B cell (primary cell): ENCODE data around the gene ZNRF2. TPM values are rescaled to one million over a fixed set of nuclear protein-coding genes. Genes with fewer than 3 reads are reported as not detected.

Experiments used
- ATAC-seq: fragments of 200-7000 bp; cut with Tn5 transposase; one replicate; pipeline ENCODE4 v1.10.0; 2021; ENCODE audit warnings: low read depth, mild to moderate bottlenecking, moderate number of reproducible peaks, moderate library complexity
- CTCF ChIA-PET: fragments of 350-600 bp; sonication (Branson Sonifier 250); formaldehyde crosslinking; loops from one replicate; lab custom pipeline; 2021; ENCODE audit warnings: antibody characterized with exemption, inconsistent platforms; lab: Charles Lee
- POLR2A ChIA-PET: fragments of 350-600 bp; sonication (Branson Sonifier 250); formaldehyde crosslinking; loops from one replicate; lab custom pipeline; 2021; ENCODE audit warnings: antibody characterized with exemption; lab: Charles Lee
- DNase-seq: peaks from one replicate; pipeline ENCODE4 v3.0.0; 2013
- H2AFZ ChIP-seq: 2 replicates; pipeline ENCODE4 v1.6.1; 2012; ENCODE audit warnings: mild to moderate bottlenecking, low read depth, low read length; ENCODE audit not compliant: insufficient read depth, poor library complexity, severe bottlenecking
- H3K27ac ChIP-seq, 2 donors: 1 replicate in 1 of 2; 2 replicates in 1 of 2; pipeline ENCODE4 v1.5.1; 2012 to 2013; ENCODE audit warnings: low read length in 2 of 2, mild to moderate bottlenecking in 2 of 2, moderate library complexity in 1 of 2
- H3K27me3 ChIP-seq, 4 experiments: fragments of 200-600 bp in 1 of 4; sonication (generic) in 1 of 4; replicated peaks in 1 of 4; 1 replicate in 2 of 4; 2 replicates in 2 of 4; pipeline versions ENCODE4 v1.6.1 to v1.7.0; 2013 to 2016; ENCODE audit warnings: low read length in 3 of 4, mild to moderate bottlenecking in 2 of 4, mixed read lengths in 1 of 4, moderate library complexity in 1 of 4; ENCODE audit not compliant: insufficient read depth in 4 of 4, control insufficient read depth in 3 of 4; ENCODE audit errors: control extremely low read depth in 1 of 4
- H3K36me3 ChIP-seq, 2 experiments: replicated peaks in 1 of 2; 1 replicate in 1 of 2; 2 replicates in 1 of 2; pipeline versions ENCODE4 v1.6.1 to v1.7.1; 2013; ENCODE audit warnings: low read length in 1 of 2; ENCODE audit not compliant: insufficient read depth in 2 of 2, control insufficient read depth in 1 of 2; ENCODE audit errors: control extremely low read depth in 1 of 2, extremely low read depth in 1 of 2
- H3K4me1 ChIP-seq, 2 donors: fragments of 200-600 bp in 1 of 2; sonication (generic) in 1 of 2; 1 replicate in 1 of 2; 2 replicates in 1 of 2; pipeline versions ENCODE4 v1.5.1 to v1.6.1; 2013 to 2017; ENCODE audit warnings: low read length in 2 of 2; ENCODE audit not compliant: control insufficient read depth in 2 of 2, insufficient read depth in 2 of 2
- H3K4me2 ChIP-seq: replicated peaks from 2 replicates; pipeline ENCODE3; 2012; ENCODE audit warnings: mild to moderate bottlenecking, low read depth, low read length; ENCODE audit not compliant: poor library complexity, severe bottlenecking
- H3K4me3 ChIP-seq, 5 experiments: fragments of 200-600 bp in 1 of 5; sonication (generic) in 1 of 5; 1 replicate in 3 of 5; 2 replicates in 2 of 5; pipeline versions ENCODE4 v1.5.1 to v1.7.0; 2011 to 2016; ENCODE audit warnings: low read length in 4 of 5, mild to moderate bottlenecking in 4 of 5, low read depth in 2 of 5, control low read depth in 1 of 5, moderate library complexity in 1 of 5; ENCODE audit not compliant: insufficient read depth in 1 of 5; ENCODE audit errors: control extremely low read depth in 1 of 5, extremely low read depth in 1 of 5
- H3K79me2 ChIP-seq: fragments of 200-600 bp; sonication (generic); one replicate; pipeline ENCODE4 v1.6.0; 2016; ENCODE audit warnings: low read length; ENCODE audit not compliant: control insufficient read depth, insufficient read depth
- H3K9ac ChIP-seq: fragments of 200-600 bp; sonication (generic); 2 replicates; pipeline ENCODE4 v1.6.1; 2017; ENCODE audit warnings: mild to moderate bottlenecking, low read length, moderate library complexity
- H3K9me3 ChIP-seq, 3 donors: one replicate each; pipeline versions ENCODE4 v1.6.1 to v1.7.1; 2013; ENCODE audit warnings: low read length in 2 of 3; ENCODE audit not compliant: control insufficient read depth in 2 of 3, insufficient read depth in 1 of 3; ENCODE audit errors: control extremely low read depth in 1 of 3
- H4K20me1 ChIP-seq: 2 replicates; pipeline ENCODE4 v1.6.0; 2012; ENCODE audit warnings: mild to moderate bottlenecking, low read length; ENCODE audit not compliant: insufficient read depth, control insufficient read depth, poor library complexity, severe bottlenecking
- H3K27ac Mint-ChIP-seq: one replicate; pipeline ENCODE4 v1.8.0; 2021; ENCODE audit warnings: mixed read lengths
- H3K27me3 Mint-ChIP-seq: one replicate; pipeline ENCODE4 v1.8.0; 2021; ENCODE audit warnings: mixed read lengths
- H3K4me1 Mint-ChIP-seq: one replicate; pipeline ENCODE4 v1.8.0; 2021; ENCODE audit warnings: mixed read lengths
- H3K4me3 Mint-ChIP-seq: one replicate; pipeline ENCODE4 v1.8.0; 2021; ENCODE audit warnings: mixed read lengths
- H3K9me3 Mint-ChIP-seq: one replicate; pipeline ENCODE4 v1.8.0; 2022; ENCODE audit warnings: mixed read lengths; ENCODE audit not compliant: insufficient read depth
- CTCF ChIP-seq: fragments of 200-600 bp; IDR thresholded peaks from one replicate; pipeline ENCODE4 v1.8.0; 2022; ENCODE audit warnings: antibody characterized with exemption, mild to moderate bottlenecking
- EZH2 ChIP-seq: IDR thresholded peaks from 2 replicates; pipeline ENCODE4 v1.6.1; 2012; ENCODE audit warnings: borderline replicate concordance, low read depth, mild to moderate bottlenecking, moderate library complexity, low read length; ENCODE audit not compliant: insufficient read depth, poor library complexity, severe bottlenecking
- WGBS: methylation state at CpG from one replicate; pipeline ENCODE4 v1.1.5; 2013; ENCODE audit warnings: missing lambda C conversion rate; ENCODE audit not compliant: insufficient coverage; 5-methylcytosine and 5-hydroxymethylcytosine counted together
- intact Hi-C: fragments of 100-400 bp; cut with micrococcal nuclease; formaldehyde crosslinking; loops from one replicate; pipeline ENCODE4 v1.10.0; 2022
- polyA plus RNA-seq: library from polyadenylated mRNA; depleted of rRNA; stranded (reverse); fragments of >200 nt; gene quantifications from 2 replicates; pipeline ENCODE4 v1.2.3, GENCODE V29; 2012
- total RNA-seq, 2 donors: library from RNA; stranded (reverse); fragments of 120-200 nt in 1 of 2; gene quantifications; 1 replicate in 1 of 2; 2 replicates in 1 of 2; pipeline versions ENCODE4 v1.2.3 to v1.2.4, GENCODE V29; 2013 to 2022

Gene ZNRF2
- total and polyA plus RNA-seq, 2 donors (not counting 1 experiment from before 2014, with no cell fraction given) = 6.4 to 32.0 TPM

- Histone ChIP-seq H3K9me3 (no peaks in the 10 kb centered on the region), H3K4me1 (peaks cover 27 to 42% of the 10 kb centered on the region in 2 donors), H3K4me3 (peak overlapping the region; percentile 11 to 51 (median 34)), H3K36me3 (no peaks in the 10 kb centered on the region), H4K20me1 (no peaks in the 10 kb centered on the region), H3K27me3 (no peaks in the 10 kb centered on the region), H3K27ac (peak overlapping the region; percentile 87 to 94), H3K79me2 (peaks cover 91% of the 10 kb centered on the region), H3K4me2 (peak overlapping the region; percentile 82), H3K9ac (peak overlapping the region; percentile 76), H2AFZ (peak overlapping the region; percentile 61)
- DNase-seq = peak; percentile 49
- intact Hi-C loops = loop anchor here (2.0 to 5.0 kb wide), 3 partner anchors 14 to 39 kb away; no protein-coding TSS in a partner anchor
- ChIA-PET POLR2A (interaction anchor here (1.2 to 2.1 kb wide), 3 partner anchors 17 to 37 kb away, joined by 3 to 18 read pairs (median 4); no protein-coding TSS in a partner anchor), CTCF (interaction anchor here (1.1 to 3.7 kb wide), 7 partner anchors 9 to 124 kb away, joined by 3 to 27 read pairs (median 5); no protein-coding TSS in a partner anchor)
- ATAC-seq = peak; percentile 29
- H3K27ac Mint-ChIP-seq = peak overlapping the region; percentile 97
- H3K4me3 Mint-ChIP-seq = peak overlapping the region; percentile 87
- peaks cover 75% of the 10 kb centered on the region for H3K4me1 Mint-ChIP-seq
- no peaks in the 10 kb centered on the region for H3K27me3 Mint-ChIP-seq
- WGBS = 26% methylated on average over 2 of the region's 2 CpGs
- H3K9me3 Mint-ChIP-seq = no peaks in the 10 kb centered on the region
- TF ChIP-seq CTCF (no peak), EZH2 (no peak)
These were observed 38.6 kb downstream of the ZNRF2 start for GRCh38 chr7:30323006-30323355.

- Histone ChIP-seq H4K20me1 (no peaks in the 10 kb centered on the region), H3K9me3 (no peaks in the 10 kb centered on the region), H3K36me3 (no peaks in the 10 kb centered on the region), H3K27ac (no peak overlapping the region), H3K27me3 (no peaks in the 10 kb centered on the region), H3K4me2 (no peak overlapping the region), H3K9ac (no peak overlapping the region), H3K4me3 (no peak overlapping the region), H3K4me1 (peaks cover 15 to 39% of the 10 kb centered on the region in 2 donors), H3K79me2 (peaks cover 95% of the 10 kb centered on the region), H2AFZ (no peak overlapping the region)
- Mint-ChIP-seq H3K4me3 (no peak overlapping the region), H3K27ac (no peak overlapping the region), H3K27me3 (no peaks in the 10 kb centered on the region), H3K4me1 (peaks cover 76% of the 10 kb centered on the region), H3K9me3 (peaks cover 4% of the 10 kb centered on the region)
- ATAC-seq (no peak), DNase-seq (no peak)
- ChIA-PET CTCF (interaction anchor here (1.3 kb wide), 1 partner anchor 49 kb away, joined by 3 read pairs; no protein-coding TSS in a partner anchor), POLR2A (no interaction called here)
- intact Hi-C loops = no loop called here
- WGBS = no CpG with 5 or more reads among the region's 1 CpG
- TF ChIP-seq CTCF (no peak), EZH2 (no peak)
These were observed 43.4 kb downstream of the ZNRF2 start for GRCh38 chr7:30327813-30328212.
